Immature natural killer cell (primary cell): Measurements from ENCODE around the gene NOA1. TPM values are rescaled to one million over a fixed set of nuclear protein-coding genes. Genes with fewer than 3 reads are reported as not detected.

Experiments used
- DNase-seq, 3 donors: peaks; one replicate each; pipeline ENCODE4 v3.0.0; 2022; ENCODE audit warnings: mixed read lengths in 1 of 3
- H3K27ac Mint-ChIP-seq, 6 donors: one replicate each; pipeline ENCODE4 v1.8.0; 2020; ENCODE audit warnings: mixed read lengths in 6 of 6, mild to moderate bottlenecking in 5 of 6, inconsistent platforms in 4 of 6, moderate library complexity in 3 of 6
- H3K27me3 Mint-ChIP-seq, 3 donors: one replicate each; pipeline ENCODE4 v1.8.0; 2020 to 2021; ENCODE audit warnings: low read depth in 3 of 3, mild to moderate bottlenecking in 3 of 3, mixed read lengths in 3 of 3, moderate library complexity in 3 of 3, inconsistent platforms in 1 of 3
- H3K36me3 Mint-ChIP-seq, 3 donors: one replicate each; pipeline ENCODE4 v1.8.0; 2020; ENCODE audit warnings: mixed read lengths in 3 of 3, inconsistent platforms in 2 of 3, mild to moderate bottlenecking in 2 of 3
- H3K4me1 Mint-ChIP-seq, 2 donors: one replicate each; pipeline ENCODE4 v1.8.0; 2020; ENCODE audit warnings: inconsistent platforms in 2 of 2, mild to moderate bottlenecking in 2 of 2, mixed read lengths in 2 of 2, moderate library complexity in 1 of 2
- H3K4me3 Mint-ChIP-seq, 5 donors: one replicate each; pipeline ENCODE4 v1.8.0; 2020; ENCODE audit warnings: mild to moderate bottlenecking in 5 of 5, mixed read lengths in 5 of 5, inconsistent platforms in 3 of 5, moderate library complexity in 3 of 5
- H3K9me3 Mint-ChIP-seq, 6 donors: one replicate each; pipeline ENCODE4 v1.8.0; 2020; ENCODE audit warnings: mild to moderate bottlenecking in 6 of 6, mixed read lengths in 6 of 6, inconsistent platforms in 4 of 6, moderate library complexity in 3 of 6
- polyA plus RNA-seq, 3 donors: library from polyadenylated mRNA; unstranded; fragments of 300-500 nt; fragmentation: Illumina TruSeq; gene quantifications; one replicate each; pipeline ENCODE4 v1.2.3, GENCODE V29; 2021

The NOA1 gene
- polyA plus RNA-seq, 3 donors from 2014 or later: 12.2 to 18.9 (median 14.3) TPM

DNA sequence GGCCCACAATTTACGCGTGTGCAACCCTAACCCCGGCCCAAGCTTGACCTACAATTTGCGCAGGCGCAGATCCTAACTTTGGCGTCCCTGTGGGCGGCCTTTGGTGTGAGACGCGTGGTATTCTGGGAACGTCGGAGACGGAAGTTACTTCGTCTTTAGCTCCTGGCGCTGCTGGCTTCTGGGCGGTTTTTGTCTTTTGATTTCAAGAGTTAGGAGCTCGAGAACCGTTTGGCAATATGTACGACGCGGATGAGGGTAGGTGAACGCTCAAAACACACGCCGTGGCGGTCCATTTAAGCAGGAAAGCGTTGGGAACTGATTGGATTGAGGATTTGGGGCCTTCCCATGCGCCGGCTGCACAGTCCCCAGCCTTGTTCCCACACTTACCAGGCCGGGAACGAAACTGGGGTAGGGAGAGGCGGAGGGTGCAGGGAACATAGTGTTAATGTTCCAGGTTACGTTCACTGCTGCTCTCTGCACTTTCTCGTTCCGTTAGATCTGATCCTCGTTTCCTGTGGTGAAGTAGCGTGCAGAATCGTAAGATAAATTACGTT, 1.4 kb upstream of the NOA1 start, which contains the start of gene POLR2B:
TSS of gene POLR2B (plus strand) at position 147 of the 554 bp plus-strand sequence. CDS start at position 237, 90 bp downstream.
- Mint-ChIP-seq H3K4me3 (peak within 1 kb of the TSS; percentile 99 to 100 (median 100)), H3K27ac (peak within 1 kb of the TSS; percentile 97 to 100 (median 100)), H3K9me3 (peaks cover 0 to 2% (median 0%) of the 10 kb centered on the region in 6 donors), H3K4me1 (peaks cover 67 to 71% of the 10 kb centered on the region in 2 donors), H3K36me3 (peaks cover 4 to 10% (median 8%) of the 10 kb centered on the region in 3 donors), H3K27me3 (peaks cover 20 to 39% (median 32%) of the 10 kb centered on the region in 3 donors)
- DNase-seq: peak; percentile 88 to 89 (median 88)

DNA sequence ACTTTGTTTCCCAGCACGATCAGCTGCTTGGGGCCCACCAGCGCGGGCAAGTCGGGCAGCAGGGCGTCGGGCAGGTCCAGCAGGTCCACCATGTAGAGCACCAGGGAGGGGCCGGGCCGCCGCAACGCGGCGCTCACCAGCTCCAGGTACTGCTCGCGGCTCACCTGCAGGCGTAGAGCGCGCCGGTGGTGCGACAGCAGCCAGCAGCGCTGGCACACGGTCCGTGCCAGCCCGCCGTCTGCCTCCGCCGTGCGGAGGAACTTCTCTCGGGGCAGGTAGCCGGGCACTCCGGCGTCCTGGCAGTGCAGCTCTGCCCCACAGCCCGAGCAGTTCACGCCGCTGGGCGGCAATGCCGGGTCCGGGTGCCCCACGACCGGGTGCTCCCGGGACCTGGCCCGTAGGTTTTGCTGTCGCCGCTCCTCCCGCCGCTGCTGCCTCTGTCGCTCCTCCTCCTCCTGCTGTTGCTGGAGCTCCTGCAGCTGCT, 527 bp downstream of the NOA1 start:
- H3K4me1 Mint-ChIP-seq: peaks cover 55 to 72% of the 10 kb centered on the region in 2 donors
- peak overlapping the region; percentile 95 to 100 (median 98) for H3K27ac Mint-ChIP-seq
- H3K27me3 Mint-ChIP-seq: peaks cover 20 to 40% (median 32%) of the 10 kb centered on the region in 3 donors
- peak overlapping the region; percentile 99 to 100 (median 100) for H3K4me3 Mint-ChIP-seq
- no peak for DNase-seq
- peaks cover 0 to 2% (median 0%) of the 10 kb centered on the region in 6 donors for H3K9me3 Mint-ChIP-seq
- peaks cover 23 to 29% (median 27%) of the 10 kb centered on the region in 3 donors for H3K36me3 Mint-ChIP-seq

DNA sequence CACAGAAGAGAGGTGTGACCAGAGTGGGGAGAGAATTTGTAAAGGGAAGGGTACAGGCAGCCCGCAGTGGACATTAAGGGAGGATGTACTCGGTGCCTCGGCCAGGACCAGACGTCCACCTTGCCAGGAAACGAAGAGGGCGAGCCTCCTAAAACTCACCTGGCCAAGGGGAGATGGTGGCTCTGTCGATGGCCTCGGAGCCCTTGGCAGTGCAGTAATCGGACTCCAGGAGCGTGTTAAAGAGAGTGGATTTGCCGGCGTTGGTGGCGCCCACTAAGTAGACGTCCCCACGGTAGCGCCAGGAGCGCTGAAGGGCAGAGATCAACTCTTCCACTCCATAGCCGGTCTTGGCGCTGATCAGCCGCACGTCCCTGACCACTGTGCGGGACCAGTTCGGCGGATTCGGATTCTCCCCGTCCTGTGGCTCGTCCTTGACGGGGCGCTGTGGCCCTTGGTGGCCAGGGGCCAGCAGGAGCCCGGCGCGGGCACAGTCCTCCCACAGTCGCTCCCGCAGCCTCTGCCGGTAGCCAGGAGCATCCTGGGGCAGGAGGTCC, 1.0 kb downstream of the NOA1 start:
- H3K4me1 Mint-ChIP-seq: peaks cover 49 to 67% of the 10 kb centered on the region in 2 donors
- peak overlapping the region; percentile 95 to 100 (median 100) for H3K4me3 Mint-ChIP-seq
- H3K27ac Mint-ChIP-seq: peak overlapping the region; percentile 22 to 83 (median 72)

DNA sequence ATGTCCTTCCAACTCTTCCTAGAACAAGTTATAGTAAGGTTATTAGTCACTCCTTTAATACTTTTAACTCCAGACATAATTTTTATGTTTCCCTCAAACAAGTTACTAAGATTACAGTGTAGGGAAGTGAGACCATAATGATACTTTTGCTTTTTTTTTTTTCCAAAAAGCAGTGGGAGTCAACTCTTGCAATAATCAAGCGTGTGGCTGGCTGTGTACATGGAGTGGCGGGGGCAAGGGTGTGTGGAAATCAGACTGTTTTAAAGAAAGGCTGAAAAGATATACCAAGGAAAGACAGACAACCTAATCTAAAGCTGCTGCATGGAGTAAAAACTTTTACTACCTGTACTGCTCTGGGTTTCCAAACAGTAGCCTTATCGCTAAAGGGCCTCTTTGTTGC, 4.1 kb downstream of the NOA1 start:
- H3K27me3 Mint-ChIP-seq: peaks cover 11 to 20% (median 18%) of the 10 kb centered on the region in 3 donors
- peak overlapping the region in 2 of 6 donors; percentile 10 to 29 for H3K27ac Mint-ChIP-seq
- peaks cover 0 to 2% (median 0%) of the 10 kb centered on the region in 6 donors for H3K9me3 Mint-ChIP-seq
- H3K4me1 Mint-ChIP-seq: peaks cover 24 to 46% of the 10 kb centered on the region in 2 donors
- peak overlapping the region in 2 of 5 donors; percentile 10 to 26 for H3K4me3 Mint-ChIP-seq
- peaks cover 35 to 42% (median 36%) of the 10 kb centered on the region in 3 donors for H3K36me3 Mint-ChIP-seq
- no peak for DNase-seq

More for the DNA sequence above, 1.0 kb downstream of the NOA1 start:
- DNase-seq: peak in 1 of 3 donors; percentile 3
- peaks cover 20 to 35% (median 32%) of the 10 kb centered on the region in 3 donors for H3K27me3 Mint-ChIP-seq
- H3K36me3 Mint-ChIP-seq: peaks cover 27 to 32% (median 30%) of the 10 kb centered on the region in 3 donors
- H3K9me3 Mint-ChIP-seq: peaks cover 0 to 2% (median 0%) of the 10 kb centered on the region in 6 donors

DNA sequence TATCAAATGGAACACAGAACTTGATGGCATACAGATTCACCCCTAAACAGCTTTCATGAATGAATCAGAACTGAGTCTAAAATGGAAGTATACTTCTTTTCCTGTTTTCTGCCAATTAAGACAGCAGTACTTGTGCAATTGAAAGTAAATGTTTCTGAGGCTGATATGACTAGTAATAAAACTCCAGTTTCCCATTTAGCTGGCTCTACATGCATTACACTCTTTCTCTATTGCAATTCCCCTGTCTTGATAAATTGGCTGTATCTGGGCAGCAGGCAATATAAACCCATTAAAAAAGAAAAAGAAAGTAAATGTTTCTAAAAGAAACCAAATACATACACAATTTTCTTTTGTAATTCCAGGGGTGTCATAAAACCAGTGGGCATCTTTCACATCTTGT, 4.6 kb downstream of the NOA1 start:
- Mint-ChIP-seq H3K27ac (no peak overlapping the region), H3K4me1 (peaks cover 24 to 44% of the 10 kb centered on the region in 2 donors), H3K4me3 (no peak overlapping the region), H3K27me3 (peaks cover 7 to 15% (median 14%) of the 10 kb centered on the region in 3 donors), H3K9me3 (peaks cover 0 to 2% (median 0%) of the 10 kb centered on the region in 6 donors), H3K36me3 (peaks cover 35 to 46% (median 37%) of the 10 kb centered on the region in 3 donors)
- no peak for DNase-seq

DNA sequence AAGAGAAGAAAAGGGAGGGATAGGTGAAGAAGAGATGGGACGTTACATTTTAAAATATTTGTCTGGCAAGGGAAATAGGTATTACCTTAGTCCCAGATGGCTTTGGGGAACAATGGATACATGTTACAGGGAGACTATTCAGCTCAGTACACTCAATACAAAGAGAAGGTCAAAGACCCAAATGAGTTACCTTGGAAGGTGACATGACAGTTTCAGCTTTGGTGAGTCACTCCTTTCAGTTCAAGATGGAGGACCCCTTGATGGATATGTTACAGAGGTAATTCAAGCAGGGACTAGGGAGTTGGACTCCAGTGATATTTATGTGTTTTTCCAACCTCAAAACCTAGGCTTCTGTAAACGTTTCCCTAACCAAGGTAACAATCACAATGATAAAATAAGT, 5.0 kb downstream of the NOA1 start:
- H3K4me3 Mint-ChIP-seq: no peak overlapping the region
- no peak for DNase-seq
- H3K27ac Mint-ChIP-seq: peak overlapping the region in 2 of 6 donors; percentile 8 to 46
- H3K9me3 Mint-ChIP-seq: peaks cover 0 to 2% (median 0%) of the 10 kb centered on the region in 6 donors
- peaks cover 20 to 40% of the 10 kb centered on the region in 2 donors for H3K4me1 Mint-ChIP-seq
- peaks cover 35 to 50% (median 37%) of the 10 kb centered on the region in 3 donors for H3K36me3 Mint-ChIP-seq
- peaks cover 3 to 11% (median 9%) of the 10 kb centered on the region in 3 donors for H3K27me3 Mint-ChIP-seq

DNA sequence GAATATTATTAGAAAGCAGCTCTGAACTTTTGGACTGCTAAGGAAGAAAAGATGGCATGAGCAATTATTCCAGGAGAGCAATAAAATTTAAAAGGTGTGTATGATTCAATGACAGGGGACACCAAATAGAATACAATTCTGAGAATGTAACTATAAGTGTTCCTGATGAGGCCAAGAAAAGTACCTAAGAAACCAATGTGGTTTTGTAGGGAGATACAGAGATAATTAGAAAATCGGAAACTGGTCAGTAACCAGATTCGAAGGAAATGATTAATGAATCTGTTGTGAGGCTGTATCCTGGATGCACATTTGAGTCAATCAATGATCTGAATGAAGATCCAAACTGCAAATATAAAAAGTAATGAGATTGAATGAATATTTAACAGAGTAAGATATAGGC, 6.0 kb downstream of the NOA1 start:
- H3K9me3 Mint-ChIP-seq: peaks cover 0 to 2% (median 0%) of the 10 kb centered on the region in 6 donors
- H3K27ac Mint-ChIP-seq: no peak overlapping the region
- peaks cover 1 to 7% (median 6%) of the 10 kb centered on the region in 3 donors for H3K27me3 Mint-ChIP-seq
- DNase-seq: no peak
- peaks cover 17 to 37% of the 10 kb centered on the region in 2 donors for H3K4me1 Mint-ChIP-seq
- peaks cover 37 to 51% (median 42%) of the 10 kb centered on the region in 3 donors for H3K36me3 Mint-ChIP-seq
- no peak overlapping the region for H3K4me3 Mint-ChIP-seq

DNA sequence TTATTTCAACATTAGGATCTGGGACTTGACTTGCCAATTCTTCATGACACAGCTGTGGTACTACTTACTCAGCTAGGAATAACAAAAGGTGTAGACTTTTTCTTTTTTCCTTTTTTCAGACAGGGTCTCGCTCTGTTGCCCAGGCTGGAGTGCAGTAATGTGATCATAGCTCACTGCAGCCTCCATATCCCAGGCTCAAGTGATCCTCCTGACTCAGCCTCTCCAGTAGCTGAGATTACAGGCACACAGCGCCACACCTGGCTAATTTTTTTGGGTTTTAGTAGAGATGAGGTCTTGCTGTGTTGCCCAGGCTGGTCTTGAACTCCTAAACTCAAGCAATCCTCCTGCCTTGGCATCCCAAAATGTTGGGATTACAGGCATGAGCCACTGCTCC, 16.3 kb downstream of the NOA1 start:
- H3K36me3 Mint-ChIP-seq: peaks cover 8 to 24% (median 9%) of the 10 kb centered on the region in 3 donors
- no peaks in the 10 kb centered on the region for H3K27me3 Mint-ChIP-seq
- no peaks in the 10 kb centered on the region for H3K9me3 Mint-ChIP-seq
- no peak overlapping the region for H3K4me3 Mint-ChIP-seq
- no peak for DNase-seq
- no peaks in the 10 kb centered on the region for H3K4me1 Mint-ChIP-seq
- no peak overlapping the region for H3K27ac Mint-ChIP-seq

DNA sequence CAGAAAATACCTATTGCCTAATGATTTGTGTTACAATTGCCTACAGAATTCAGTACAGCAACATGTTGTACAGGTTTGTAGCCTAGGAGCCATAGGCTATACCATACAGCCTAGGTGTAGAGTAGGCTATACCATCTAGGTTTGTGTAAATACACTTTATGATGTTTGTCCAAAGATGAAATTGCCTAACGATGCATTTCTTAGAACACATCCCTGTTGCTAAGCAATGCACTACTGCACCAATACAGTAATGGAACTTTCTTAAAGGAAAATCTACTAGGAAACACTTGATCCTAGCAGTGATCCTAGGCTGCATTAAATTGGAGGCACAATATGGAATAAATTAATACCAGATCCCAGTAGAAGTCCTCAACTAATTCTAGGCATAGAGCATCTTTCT, 18.3 kb downstream of the NOA1 start:
- Mint-ChIP-seq H3K27me3 (peaks cover 0 to 2% (median 0%) of the 10 kb centered on the region in 3 donors), H3K4me3 (no peak overlapping the region), H3K9me3 (no peaks in the 10 kb centered on the region), H3K36me3 (peaks cover 3 to 11% (median 3%) of the 10 kb centered on the region in 3 donors), H3K27ac (no peak overlapping the region), H3K4me1 (no peaks in the 10 kb centered on the region)
- no peak for DNase-seq

DNA sequence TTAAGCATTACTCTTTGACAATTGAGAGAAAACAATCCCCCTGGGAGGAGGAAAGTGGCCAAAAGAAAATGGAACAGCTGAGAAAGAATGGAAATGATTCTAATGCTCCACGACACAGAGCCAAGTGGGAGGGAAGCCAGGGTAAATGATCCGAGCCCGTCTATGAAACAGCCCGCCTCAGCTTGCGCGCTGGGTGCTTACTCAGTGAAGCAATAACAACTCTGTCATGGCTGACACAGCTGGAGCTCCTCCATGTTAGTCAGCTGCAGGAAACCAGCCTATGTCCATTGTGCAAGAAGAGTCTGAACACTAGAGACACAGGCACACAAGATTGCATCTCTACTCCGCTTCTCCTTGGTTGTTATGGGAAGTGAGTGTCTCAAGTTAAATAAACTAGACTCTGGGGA, 19.3 kb downstream of the NOA1 start:
- Mint-ChIP-seq H3K9me3 (no peaks in the 10 kb centered on the region), H3K27me3 (peaks cover 0 to 2% (median 0%) of the 10 kb centered on the region in 3 donors), H3K27ac (no peak overlapping the region), H3K36me3 (peaks cover 0 to 8% (median 3%) of the 10 kb centered on the region in 3 donors), H3K4me1 (no peaks in the 10 kb centered on the region), H3K4me3 (no peak overlapping the region)
- no peak for DNase-seq

DNA sequence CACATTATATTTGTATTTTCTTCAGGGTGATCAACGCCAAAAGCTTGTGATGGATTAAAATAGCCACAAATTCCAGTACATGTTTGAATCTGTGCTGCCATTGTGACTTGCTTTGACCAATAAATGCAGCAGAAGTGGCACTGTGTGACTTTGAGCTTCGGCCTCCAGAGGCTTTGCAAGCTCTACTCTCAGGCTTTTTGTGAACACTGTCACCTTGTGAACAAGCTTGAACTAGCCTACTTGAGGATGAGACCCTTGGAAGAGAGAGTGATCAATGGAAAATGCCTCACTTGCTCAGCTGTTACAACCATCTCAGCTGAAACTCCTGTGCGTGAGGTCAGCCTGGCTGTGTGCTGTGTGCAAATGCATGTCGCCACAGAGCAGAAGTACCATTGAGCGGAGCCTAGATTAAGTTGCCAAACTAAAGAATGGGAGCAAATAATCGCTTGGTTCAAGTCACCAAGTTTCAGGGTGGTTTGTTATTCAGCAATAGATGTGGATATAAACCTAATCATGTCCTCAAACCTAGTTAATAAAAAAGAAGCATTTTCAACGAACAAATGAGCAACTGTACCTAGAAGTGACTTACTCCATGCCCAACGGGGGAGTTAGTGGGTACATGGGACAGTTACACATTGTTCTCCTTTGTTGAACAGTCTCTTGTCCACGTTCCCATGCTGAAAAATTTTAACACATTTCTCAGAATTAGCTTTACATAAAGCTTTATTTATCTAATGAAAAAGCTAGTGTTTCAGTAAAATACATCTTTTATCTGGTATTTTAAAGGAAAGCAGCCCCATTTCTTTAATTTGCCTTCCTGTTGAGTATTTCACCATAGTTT, 23.5 kb downstream of the NOA1 start:
- no peak for DNase-seq
- no peaks in the 10 kb centered on the region for H3K36me3 Mint-ChIP-seq
- H3K9me3 Mint-ChIP-seq: no peaks in the 10 kb centered on the region
- no peaks in the 10 kb centered on the region for H3K4me1 Mint-ChIP-seq
- H3K27me3 Mint-ChIP-seq: peaks cover 0 to 2% (median 0%) of the 10 kb centered on the region in 3 donors
- H3K4me3 Mint-ChIP-seq: no peak overlapping the region
- H3K27ac Mint-ChIP-seq: no peak overlapping the region

DNA sequence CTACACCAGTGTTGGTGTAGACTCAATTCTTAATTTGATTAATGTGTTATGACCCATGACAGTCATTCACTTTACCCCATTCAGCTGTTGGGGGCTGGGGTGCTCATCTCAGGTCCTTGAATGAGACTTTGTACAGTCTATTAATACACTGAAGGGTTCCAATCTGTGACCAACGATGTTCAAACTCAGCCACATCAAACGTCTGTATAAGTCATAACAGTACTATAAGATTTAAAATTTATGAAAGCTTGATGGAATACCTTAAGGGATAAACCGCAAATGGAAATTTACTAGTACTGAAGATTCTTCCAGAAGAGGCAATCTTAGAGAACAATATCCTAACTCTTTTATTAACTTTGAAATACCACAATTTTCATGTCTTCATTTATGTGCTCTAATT, 36.0 kb downstream of the NOA1 start:
- Mint-ChIP-seq H3K4me1 (no peaks in the 10 kb centered on the region), H3K4me3 (no peak overlapping the region), H3K9me3 (no peaks in the 10 kb centered on the region), H3K27ac (no peak overlapping the region), H3K27me3 (peaks cover 0 to 2% (median 0%) of the 10 kb centered on the region in 3 donors), H3K36me3 (peaks cover 9 to 12% (median 10%) of the 10 kb centered on the region in 3 donors)
- no peak for DNase-seq

DNA sequence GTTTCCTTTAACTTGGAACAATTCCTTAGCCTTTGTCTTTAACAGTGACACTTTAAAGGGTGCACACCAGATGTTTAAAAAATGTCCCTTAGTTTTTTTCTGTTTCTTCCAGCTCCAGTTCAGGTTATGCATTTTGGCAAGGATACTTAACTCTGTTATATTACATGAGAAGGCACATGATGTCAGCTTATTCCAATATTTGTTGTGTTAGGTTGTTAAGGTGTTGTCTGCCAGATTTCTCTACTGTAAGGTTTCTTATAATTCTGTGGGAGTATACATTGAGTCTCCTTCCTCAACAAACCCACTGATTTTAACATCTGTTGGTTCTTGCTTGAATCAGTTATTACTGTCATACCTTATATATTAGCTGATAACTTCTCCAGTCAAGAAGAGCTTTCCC, 36.4 kb downstream of the NOA1 start:
- Mint-ChIP-seq H3K4me3 (no peak overlapping the region), H3K27ac (peak overlapping the region in 1 of 6 donors; percentile 16), H3K9me3 (no peaks in the 10 kb centered on the region), H3K4me1 (no peaks in the 10 kb centered on the region), H3K36me3 (peaks cover 9 to 12% (median 10%) of the 10 kb centered on the region in 3 donors), H3K27me3 (peaks cover 0 to 2% (median 0%) of the 10 kb centered on the region in 3 donors)
- no peak for DNase-seq
